GM21447 (cell line): ENCODE results near the gene TIMP1.

Experiments
- ATAC-seq: cut with Tn5 transposase; IDR thresholded peaks from one replicate; pipeline ENCODE4 v1.9.1; 2021; ENCODE audit not compliant: unreplicated experiment

TIMP1 gene

GRCh38 chrX:47573341-47574075 is 8.7 kb upstream of the TIMP1 start:
- no peak for ATAC-seq

- no peak for ATAC-seq
Measured at GRCh38 chrX:47574076-47574546, 8.1 kb upstream of the TIMP1 start.

GRCh38 chrX:47574547-47575301 is 7.5 kb upstream of the TIMP1 start:
- ATAC-seq, result no peak

GRCh38 chrX:47576021-47576898 is 6.0 kb upstream of the TIMP1 start:
- no peak for ATAC-seq

GRCh38 chrX:47577424-47577823 is 4.8 kb upstream of the TIMP1 start:
- ATAC-seq, result no peak

GRCh38 chrX:47577901-47578300 is 4.3 kb upstream of the TIMP1 start:
- no peak for ATAC-seq

GRCh38 chrX:47578692-47579091 is 3.5 kb upstream of the TIMP1 start:
- ATAC-seq, result no peak

- no peak for ATAC-seq
Measured at GRCh38 chrX:47579537-47579936, 2.7 kb upstream of the TIMP1 start.

GRCh38 chrX:47583240-47583861 is 1.1 kb downstream of the TIMP1 start:
- no peak for ATAC-seq

GRCh38 chrX:47584714-47585113 is 2.5 kb downstream of the TIMP1 start:
- no peak for ATAC-seq

GRCh38 chrX:47585273-47585672 is 3.0 kb downstream of the TIMP1 start:
- ATAC-seq, result no peak

- no peak for ATAC-seq
Measured at GRCh38 chrX:47586043-47586787, 4.0 kb downstream of the TIMP1 start.

- no peak for ATAC-seq
Measured at GRCh38 chrX:47587091-47587891, 5.1 kb downstream of the TIMP1 start.

- ATAC-seq, result no peak
Measured at GRCh38 chrX:47587906-47588735, 5.9 kb downstream of the TIMP1 start.

GRCh38 chrX:47590984-47591383 is 8.7 kb downstream of the TIMP1 start:
- no peak for ATAC-seq

GRCh38 chrX:47593522-47593921 is 11.3 kb downstream of the TIMP1 start:
- ATAC-seq, result no peak

GRCh38 chrX:47595716-47596251 is 13.5 kb downstream of the TIMP1 start:
- ATAC-seq, result no peak

GRCh38 chrX:47596256-47596655 is 14.0 kb downstream of the TIMP1 start:
- ATAC-seq, result no peak
